Glutamatergic neuron (in vitro differentiated cells): Measurements from ENCODE around the gene IL7R. TPM values are rescaled to one million over a fixed set of nuclear protein-coding genes. Genes with fewer than 3 reads are reported as not detected.
"Not testable (repeated sequence)": the region's sequence is repeated elsewhere in the genome, so short reads cannot be mapped to it uniquely, and the experiment has no call there.

ENCODE experiments used
- DNase-seq: peaks from one replicate; pipeline ENCODE4 v3.0.0; 2022
- H3K27ac Mint-ChIP-seq: one replicate; pipeline ENCODE4 v1.8.0; 2020; ENCODE audit warnings: mild to moderate bottlenecking, mixed read lengths, inconsistent platforms; ENCODE audit not compliant: unreplicated experiment
- H3K27me3 Mint-ChIP-seq: one replicate; pipeline ENCODE4 v1.8.0; 2020; ENCODE audit warnings: mild to moderate bottlenecking, moderate library complexity, mixed read lengths, inconsistent platforms; ENCODE audit not compliant: unreplicated experiment
- H3K36me3 Mint-ChIP-seq: one replicate; pipeline ENCODE4 v1.8.0; 2020; ENCODE audit warnings: mild to moderate bottlenecking, mixed read lengths, inconsistent platforms; ENCODE audit not compliant: unreplicated experiment
- H3K4me1 Mint-ChIP-seq: one replicate; pipeline ENCODE4 v1.8.0; 2020; ENCODE audit warnings: mild to moderate bottlenecking, low read depth, mixed read lengths, inconsistent platforms; ENCODE audit not compliant: unreplicated experiment
- H3K4me3 Mint-ChIP-seq: one replicate; pipeline ENCODE4 v1.8.0; 2020; ENCODE audit warnings: mild to moderate bottlenecking, mixed read lengths, inconsistent platforms; ENCODE audit not compliant: unreplicated experiment
- H3K9me3 Mint-ChIP-seq: one replicate; pipeline ENCODE4 v1.8.0; 2020; ENCODE audit warnings: mild to moderate bottlenecking, moderate library complexity, mixed read lengths, inconsistent platforms; ENCODE audit not compliant: unreplicated experiment
- CTCF ChIP-seq: fragments of 200-600 bp; sonication (generic); IDR thresholded peaks from one replicate; pipeline ENCODE4 v1.5.0; 2021; ENCODE audit not compliant: partially characterized antibody, unreplicated experiment
- total RNA-seq: library from RNA; stranded (reverse); fragmentation: NEBNext Ultra II Directional; extraction: Animal tissue kit (Norgen Biotek cat#: 25700); gene quantifications from one replicate; pipeline ENCODE4 v1.2.1, GENCODE V29; 2021; ENCODE audit not compliant: unreplicated experiment

The IL7R gene
- total RNA-seq, 1 donor from 2014 or later = not detected

- Mint-ChIP-seq H3K9me3 (no peaks in the 10 kb centered on the region), H3K27me3 (no peaks in the 10 kb centered on the region), H3K4me3 (no peak overlapping the region), H3K4me1 (no peaks in the 10 kb centered on the region), H3K27ac (no peak overlapping the region), H3K36me3 (no peaks in the 10 kb centered on the region)
- DNase-seq = no peak
- no peak for TF ChIP-seq CTCF
These were observed 2.4 kb upstream of the IL7R start for GRCh38 chr5:35854248-35854647.

- Mint-ChIP-seq H3K9me3 (no peaks in the 10 kb centered on the region), H3K27ac (no peak overlapping the region), H3K4me1 (no peaks in the 10 kb centered on the region), H3K36me3 (no peaks in the 10 kb centered on the region), H3K4me3 (no peak overlapping the region), H3K27me3 (no peaks in the 10 kb centered on the region)
- TF ChIP-seq CTCF = no peak
- DNase-seq = no peak
These were observed 1.5 kb upstream of the IL7R start for GRCh38 chr5:35855187-35855586.

GRCh38 chr5:35856186-35856764 is 416 bp upstream of the IL7R start:
- H3K36me3 Mint-ChIP-seq, H3K27ac Mint-ChIP-seq, H3K4me3 Mint-ChIP-seq, DNase-seq, H3K9me3 Mint-ChIP-seq, H3K4me1 Mint-ChIP-seq, H3K27me3 Mint-ChIP-seq: not testable (repeated sequence)

- DNase-seq = no peak
- no peaks in the 10 kb centered on the region for H3K36me3 Mint-ChIP-seq
- no peak overlapping the region for H3K27ac Mint-ChIP-seq
- no peaks in the 10 kb centered on the region for H3K4me1 Mint-ChIP-seq
- no peaks in the 10 kb centered on the region for H3K27me3 Mint-ChIP-seq
- no peak overlapping the region for H3K4me3 Mint-ChIP-seq
- H3K9me3 Mint-ChIP-seq = no peaks in the 10 kb centered on the region
- no peak for TF ChIP-seq CTCF
These were observed 1.0 kb downstream of the IL7R start for GRCh38 chr5:35857606-35858205.

GRCh38 chr5:35859101-35859661 is 2.5 kb downstream of the IL7R start:
- Mint-ChIP-seq H3K36me3 (no peaks in the 10 kb centered on the region), H3K27ac (no peak overlapping the region), H3K27me3 (no peaks in the 10 kb centered on the region), H3K9me3 (no peaks in the 10 kb centered on the region), H3K4me1 (no peaks in the 10 kb centered on the region), H3K4me3 (no peak overlapping the region)
- no peak for TF ChIP-seq CTCF
- DNase-seq = no peak
